SIG-M5 treated with dmso at 0.1 percent for 504 hours (cell line): ENCODE measurements around the gene PLPPR3.

Source experiments
- DNase-seq: peaks from one replicate; lab custom pipeline; 2025; ENCODE audit not compliant: unreplicated experiment; lab: John Stamatoyannopoulos, UW

Gene PLPPR3

GRCh38 chr19:778910-779653 lies 42.7 kb downstream of the PLPPR3 start:
- no peak for DNase-seq

GRCh38 chr19:776549-776948 lies 45.2 kb downstream of the PLPPR3 start:
- no peak for DNase-seq

- DNase-seq: no peak
Measured at GRCh38 chr19:772730-773436, 48.9 kb downstream of the PLPPR3 start.

GRCh38 chr19:772063-772462 lies 49.7 kb downstream of the PLPPR3 start:
- no peak for DNase-seq

GRCh38 chr19:771332-771785 lies 50.4 kb downstream of the PLPPR3 start:
- peak; percentile 18 for DNase-seq

- no peak for DNase-seq
Measured at GRCh38 chr19:769616-770015, 52.1 kb downstream of the PLPPR3 start.

- no peak for DNase-seq
Measured at GRCh38 chr19:768424-768823, 53.3 kb downstream of the PLPPR3 start.

GRCh38 chr19:765179-765738 lies 56.5 kb downstream of the PLPPR3 start:
- no peak for DNase-seq

GRCh38 chr19:764301-764700 lies 57.5 kb downstream of the PLPPR3 start:
- no peak for DNase-seq

GRCh38 chr19:763869-764268 lies 57.9 kb downstream of the PLPPR3 start:
- DNase-seq: no peak

GRCh38 chr19:763181-763580 lies 58.6 kb downstream of the PLPPR3 start:
- no peak for DNase-seq
